GM19238 (cell line): ENCODE data around the gene WASF3.

Source experiments
- DNase-seq: peaks from one replicate; pipeline ENCODE4 v3.0.0; 2011; ENCODE audit warnings: low spot score; ENCODE audit not compliant: insufficient read length

WASF3 gene

DNA sequence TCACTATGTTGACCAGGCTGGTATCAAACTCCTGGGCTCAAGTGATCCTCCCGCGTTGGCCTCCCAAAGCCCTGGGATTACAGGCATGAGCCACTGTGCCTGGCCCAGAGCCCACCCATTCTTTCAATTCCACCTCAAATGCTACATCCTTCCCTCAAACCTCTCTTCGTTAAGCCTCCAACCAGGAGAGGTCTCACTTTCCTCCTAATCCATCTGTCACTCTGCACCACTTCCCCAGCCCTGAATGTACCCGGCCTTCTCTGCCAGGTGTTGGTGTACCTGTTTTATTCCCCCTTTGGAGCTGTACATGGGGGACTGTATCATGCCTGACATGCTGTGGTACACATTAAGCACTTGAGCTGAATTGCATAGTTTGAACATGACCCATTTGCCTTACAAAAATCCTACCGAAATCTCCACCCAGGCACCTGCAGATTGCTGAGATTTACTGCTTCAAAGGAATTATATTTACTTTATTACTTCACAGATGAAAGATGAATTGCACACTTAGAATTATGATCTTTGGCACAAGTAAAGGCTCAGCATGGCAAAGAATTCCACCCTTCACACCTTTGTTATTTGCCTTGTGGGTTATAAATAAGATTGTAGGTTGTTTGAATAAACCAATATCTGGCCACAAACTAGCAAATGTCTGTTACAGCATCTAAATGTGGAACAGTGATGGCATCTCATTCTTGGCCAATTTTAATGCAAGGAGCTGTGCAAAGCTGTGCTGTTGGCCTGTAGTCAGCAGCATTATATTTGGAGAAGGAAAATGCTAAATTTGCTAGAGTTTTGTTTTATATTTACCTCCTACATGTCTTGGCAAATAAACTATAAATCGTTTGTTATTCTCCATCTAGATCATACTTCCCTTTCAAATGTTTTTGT is 15.6 kb upstream of the WASF3 start:
- DNase-seq: no peak

DNA sequence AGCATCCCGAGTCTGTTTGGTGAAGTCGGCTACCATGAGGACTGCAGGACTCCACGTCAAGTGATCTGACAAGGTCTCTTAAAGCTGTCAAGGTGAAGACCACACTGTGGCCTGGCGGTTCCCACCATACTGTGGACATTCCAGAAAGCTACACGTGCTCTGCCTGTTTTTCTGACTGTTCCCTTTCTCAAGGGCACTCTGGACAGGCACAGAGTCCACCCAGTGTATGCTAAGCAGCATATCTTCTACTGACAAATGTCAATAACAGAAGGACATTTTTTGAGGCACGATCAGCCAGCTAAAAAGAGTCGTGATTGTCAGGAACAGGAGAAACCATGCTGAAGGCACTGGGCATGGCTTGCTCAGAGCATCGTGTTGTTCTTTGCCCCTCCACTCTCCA is 12.8 kb upstream of the WASF3 start:
- DNase-seq: no peak

DNA sequence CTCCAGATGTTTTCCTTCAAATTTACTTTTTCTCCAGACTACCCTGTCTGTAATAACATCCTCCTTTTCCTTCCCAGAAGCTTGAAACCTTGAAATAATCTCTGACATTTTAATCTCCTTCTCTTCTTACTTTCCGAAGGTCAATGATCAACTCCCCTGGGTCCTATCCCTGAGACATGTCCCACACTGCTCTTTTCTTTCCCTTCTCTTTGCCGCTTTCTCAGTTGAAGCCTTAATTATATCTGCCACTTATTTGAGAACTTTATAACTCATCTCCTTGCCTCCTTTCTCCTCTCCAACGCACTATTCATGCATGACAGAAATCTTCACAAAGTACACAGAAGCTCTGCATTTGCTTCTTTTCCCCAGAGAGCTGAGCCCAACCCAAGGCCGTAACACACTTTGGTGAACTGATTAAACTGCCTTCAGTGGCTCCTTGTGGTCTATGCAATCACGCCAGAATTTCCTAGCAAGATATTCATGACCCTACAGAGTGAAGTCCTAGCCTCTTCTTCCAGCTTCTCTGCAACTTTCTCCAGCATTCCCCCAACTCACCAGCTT is 9.2 kb upstream of the WASF3 start:
- no peak for DNase-seq

DNA sequence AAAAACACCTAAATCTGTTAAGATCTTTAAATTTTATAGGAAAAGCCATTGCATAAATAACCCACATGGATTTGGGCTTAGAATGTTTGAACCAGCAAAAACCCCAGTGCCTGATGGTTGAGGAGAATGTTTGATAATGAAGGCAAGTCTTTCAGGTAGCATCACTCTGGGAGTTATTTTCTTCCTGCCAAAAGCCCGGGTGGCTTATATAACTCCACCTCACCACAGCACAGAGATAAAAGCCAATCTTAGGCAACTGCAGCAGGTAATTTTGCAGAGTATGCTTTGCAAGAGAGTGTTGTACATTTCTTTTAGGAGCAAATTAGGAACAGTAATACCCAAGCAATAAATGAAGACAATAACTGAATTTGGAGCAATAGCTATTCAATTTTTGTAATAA is 7.8 kb upstream of the WASF3 start:
- DNase-seq: no peak

DNA sequence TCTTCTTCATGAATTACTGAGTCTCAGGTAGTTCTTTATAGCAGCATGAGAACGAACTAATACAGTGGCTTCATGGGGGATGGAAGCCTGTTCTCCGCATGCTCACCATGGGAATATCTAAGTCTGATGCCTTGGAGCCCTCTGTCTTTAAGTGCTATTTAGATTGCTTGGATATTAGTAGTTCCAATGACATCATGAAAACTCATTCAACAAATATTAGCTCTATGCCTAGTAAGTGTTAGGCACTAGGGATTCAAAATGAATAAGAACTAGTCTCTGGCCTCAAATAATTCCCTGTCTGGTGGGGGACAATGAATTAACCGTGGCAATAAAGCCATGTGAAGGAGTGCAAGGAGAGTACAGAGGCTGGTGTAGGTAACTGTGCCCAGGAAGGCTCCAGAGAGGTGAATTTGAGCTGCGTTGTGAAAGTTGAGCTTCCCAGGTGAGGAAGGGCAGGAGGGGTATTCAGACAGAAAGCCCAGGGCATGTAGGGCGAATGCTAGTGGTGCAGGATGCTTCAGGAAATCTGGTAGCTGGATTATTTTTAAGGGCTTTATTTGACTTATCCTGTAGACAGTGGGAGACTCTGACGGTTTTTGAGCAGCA is 6.1 kb upstream of the WASF3 start:
- DNase-seq: no peak

DNA sequence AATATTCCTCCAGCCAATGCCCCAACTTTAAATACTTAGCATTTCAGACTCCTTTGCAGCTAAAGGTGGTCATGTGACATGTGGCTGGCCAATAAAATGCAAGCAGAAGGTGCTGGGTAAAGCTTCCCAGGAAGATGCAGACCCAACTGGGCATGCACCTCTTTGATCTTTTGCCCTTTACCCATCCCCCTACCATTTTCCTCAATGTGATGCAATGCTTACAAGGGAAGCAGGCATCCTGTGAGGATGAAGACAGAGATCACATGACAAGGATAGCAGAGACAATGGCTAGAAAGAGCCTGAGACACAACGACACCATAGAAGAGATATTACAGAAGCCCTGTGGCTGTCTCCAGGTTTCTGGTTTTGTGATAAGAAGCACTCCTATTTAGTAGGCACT is 2.1 kb upstream of the WASF3 start:
- DNase-seq: no peak

DNA sequence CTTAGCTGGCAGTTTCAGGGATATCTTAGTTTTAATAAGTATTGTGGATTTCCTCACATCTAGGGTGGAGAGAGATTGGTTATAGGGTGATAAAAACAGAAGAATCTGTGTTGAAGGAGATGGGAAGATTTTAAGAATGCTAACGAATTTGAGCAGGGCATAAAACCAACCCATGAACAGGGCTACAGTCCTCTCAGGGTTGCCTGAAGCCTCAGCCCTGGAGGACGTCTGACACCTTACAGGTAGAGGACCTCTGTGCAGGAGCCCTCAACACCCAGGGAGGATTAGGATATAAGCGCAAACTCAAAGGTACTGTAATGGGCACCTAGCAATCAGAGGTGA is 461 bp upstream of the WASF3 start:
- no peak for DNase-seq

DNA sequence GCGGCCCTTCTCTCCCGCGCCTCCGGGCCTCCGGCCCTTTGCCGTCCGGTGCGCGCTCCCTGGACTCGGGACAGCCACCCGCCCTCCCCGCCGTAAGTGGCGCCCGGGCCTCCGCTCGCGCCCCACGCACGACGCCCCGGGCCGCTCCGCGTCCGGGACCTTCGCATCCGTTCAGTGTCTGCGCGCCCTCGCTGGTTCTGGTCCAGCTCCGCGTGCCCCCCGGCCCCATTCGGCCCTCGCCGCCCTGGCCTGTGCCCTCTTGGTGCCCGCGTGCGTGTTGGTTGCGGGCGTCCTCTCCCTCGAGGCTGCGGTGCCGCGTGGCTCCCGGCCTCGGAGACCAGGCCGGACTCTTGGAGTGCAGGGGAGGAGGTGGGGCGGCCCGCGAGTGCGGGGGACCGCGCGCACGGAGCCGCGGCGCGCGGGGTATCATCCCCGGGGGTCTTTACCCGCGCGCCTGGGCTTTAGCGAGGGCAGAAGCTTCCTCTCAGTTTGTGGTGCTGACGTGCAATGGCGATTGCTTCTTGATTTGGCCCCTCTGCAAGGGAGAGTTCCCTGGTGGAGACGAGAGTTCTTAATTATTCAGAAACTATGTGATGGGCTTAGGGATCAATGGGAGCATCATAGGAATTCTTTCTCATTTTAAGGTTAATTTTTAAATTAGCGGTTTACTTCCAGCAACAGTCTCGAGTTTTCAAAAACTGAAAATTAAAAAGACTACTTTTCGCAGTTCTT is 757 bp downstream of the WASF3 start:
- no peak for DNase-seq

DNA sequence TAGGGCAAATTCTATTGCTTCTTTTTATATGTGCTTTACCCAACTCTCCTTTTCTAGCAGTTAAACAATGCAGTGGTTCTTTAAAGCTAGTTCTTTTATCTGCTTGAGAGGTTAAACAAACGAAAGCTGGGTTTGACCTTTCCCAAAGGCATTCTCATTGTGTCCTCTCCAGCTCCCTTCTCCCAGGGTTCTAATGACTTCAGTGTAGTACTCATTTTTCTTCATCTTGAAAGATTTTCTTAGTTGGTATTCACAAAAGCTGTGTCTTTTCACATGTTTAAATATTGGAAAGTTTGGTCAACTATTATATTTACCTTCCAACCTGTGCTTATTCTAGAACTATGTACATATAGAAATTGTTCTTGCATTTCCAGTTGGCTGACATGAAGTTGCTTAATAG is 1.5 kb downstream of the WASF3 start:
- DNase-seq: no peak

DNA sequence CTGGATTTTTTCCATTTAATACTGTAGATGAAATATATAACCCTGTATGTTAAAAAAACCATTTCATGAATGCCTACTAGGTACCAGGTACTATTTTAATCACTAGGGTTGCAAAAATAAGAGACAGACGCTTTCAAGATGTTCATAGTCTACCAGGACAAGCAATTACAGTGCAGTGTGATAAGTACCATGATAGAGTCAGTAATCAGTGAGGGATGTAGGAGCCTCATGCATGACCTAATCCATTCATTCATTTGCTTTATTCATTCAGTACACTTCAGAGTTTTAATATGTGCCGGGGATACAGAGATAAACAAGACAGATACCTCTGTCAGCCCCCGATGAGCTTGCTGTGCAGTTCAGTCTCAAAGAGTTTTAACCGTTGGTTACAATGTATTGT is 3.0 kb downstream of the WASF3 start:
- no peak for DNase-seq

DNA sequence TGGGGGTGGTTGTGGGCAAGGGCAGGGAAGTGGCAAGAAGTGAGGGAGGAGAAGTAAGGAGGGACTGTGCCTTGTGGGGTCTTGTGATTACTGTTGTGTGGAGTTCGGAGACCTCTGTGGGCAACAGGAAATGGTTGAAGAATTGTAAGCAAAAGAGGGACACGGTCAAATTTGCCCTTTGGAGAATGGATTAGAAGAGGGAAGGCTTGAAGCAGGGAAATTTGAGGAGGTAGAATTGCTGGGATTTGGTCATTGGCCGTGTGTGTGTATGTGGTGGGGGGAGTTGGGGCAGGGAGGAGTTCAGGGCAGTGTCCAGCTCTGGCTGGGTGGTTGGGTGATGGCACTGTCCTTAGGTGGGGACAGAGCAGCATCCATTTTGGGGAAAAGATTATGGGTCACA is 3.6 kb downstream of the WASF3 start:
- DNase-seq: no peak

DNA sequence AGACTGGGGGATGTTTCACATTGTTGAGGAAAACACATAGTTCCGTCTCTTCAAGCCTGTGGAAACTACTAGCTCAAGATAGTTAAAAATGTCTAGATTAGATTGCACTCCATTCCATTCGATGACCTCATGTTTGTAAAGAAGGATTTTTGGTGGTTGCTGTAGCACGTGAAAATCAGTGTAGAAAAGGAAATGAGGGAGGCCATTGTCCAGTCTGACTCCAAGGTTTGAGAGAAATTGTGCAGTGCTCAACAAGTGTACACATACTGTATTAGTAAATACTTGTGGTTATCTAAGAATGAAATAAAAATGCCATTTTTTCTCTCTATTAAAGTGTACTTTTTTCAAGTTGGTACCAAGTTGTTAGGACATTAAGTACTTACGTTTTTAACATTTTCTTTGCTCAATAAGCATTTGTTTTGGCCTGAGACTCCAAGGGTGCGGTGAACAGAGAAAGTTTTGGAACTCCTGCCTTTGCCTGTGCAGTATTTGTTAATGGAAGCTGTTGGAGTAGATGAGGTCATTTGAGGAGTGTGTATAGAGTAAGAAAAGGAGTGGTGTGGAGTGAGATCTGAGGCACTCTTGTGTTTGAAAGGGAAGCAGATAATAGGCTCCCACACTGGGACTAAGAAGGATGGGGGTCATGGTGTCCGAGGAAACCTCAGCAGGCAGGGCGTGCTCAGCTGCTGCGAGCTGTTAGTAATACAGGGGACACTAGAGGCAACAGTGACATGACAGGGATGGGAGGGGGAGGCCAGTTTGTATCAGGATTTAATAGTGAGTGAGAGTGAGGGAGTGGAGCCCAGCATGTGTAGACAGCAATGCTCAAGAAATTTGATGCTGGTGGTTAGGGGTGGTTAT is 4.4 kb downstream of the WASF3 start:
- no peak for DNase-seq

DNA sequence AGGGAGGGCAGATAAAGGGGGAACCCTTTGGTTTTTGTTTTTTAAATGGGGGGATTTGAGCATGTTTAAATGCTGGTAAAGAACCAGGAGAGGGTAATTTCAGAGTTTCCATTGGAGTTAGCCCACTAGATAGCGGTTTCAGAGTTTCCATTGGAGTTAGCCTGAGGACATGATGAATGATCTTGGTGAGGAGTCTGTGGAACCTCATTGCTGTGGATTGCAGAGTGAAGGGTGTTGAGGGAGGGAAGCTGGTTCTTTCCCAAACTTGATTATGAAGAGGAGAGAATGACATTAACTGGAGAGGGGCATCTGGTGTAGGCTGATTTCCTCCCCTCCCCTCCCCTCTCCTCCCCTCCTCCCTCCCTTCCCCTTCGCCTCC is 5.0 kb downstream of the WASF3 start:
- DNase-seq: no peak

DNA sequence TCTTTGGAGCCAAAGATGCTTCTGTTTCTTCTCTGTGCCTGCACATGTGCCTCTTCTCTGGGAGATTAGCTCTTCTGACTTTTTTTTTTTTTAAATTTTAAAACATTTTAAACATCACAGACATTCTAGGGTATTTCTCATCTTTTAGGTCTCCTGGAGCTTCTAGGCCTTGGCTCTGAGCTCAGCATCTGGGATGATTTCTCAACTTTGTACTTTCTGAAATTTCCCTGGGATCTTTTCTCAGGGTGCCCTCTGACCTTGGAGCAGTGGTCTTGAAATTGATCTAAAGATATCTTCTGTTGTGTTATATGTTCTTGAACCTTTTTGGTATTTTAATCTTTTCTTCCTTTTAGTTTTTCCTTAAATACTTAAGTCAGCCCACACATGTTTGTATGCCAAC is 6.2 kb downstream of the WASF3 start:
- DNase-seq: no peak

DNA sequence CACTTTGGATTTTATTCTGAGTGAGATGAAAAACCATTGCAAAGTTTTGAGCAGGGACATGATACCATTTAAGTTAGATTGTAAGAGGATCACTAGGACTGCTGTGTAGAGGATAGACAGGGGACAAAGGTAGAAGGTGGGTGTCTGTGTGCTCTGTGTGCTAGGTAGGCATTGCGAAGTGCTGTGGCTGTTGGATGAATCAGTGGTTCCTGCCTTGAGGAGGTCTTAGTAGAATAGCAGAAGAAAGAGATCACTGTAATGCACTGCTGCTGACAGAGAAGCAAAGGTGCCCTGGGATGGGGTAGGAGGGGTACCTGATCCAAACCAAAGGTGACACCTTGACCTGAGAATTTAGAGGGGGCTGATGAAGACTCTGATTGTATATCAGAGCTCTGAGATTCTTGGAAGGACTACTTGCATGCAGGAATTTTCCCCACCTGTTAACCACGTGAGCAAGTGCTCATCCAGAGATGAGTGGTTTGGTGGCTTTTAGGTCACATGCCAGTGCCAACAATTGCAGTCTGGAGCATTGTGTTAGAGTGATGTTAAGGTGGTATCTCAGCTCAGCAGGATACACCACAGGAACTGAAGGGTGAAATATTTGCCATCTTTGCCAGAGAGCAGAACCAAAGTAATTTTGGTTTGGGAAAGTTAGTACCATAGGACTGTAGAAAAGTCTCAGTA is 10.8 kb downstream of the WASF3 start:
- DNase-seq: no peak

DNA sequence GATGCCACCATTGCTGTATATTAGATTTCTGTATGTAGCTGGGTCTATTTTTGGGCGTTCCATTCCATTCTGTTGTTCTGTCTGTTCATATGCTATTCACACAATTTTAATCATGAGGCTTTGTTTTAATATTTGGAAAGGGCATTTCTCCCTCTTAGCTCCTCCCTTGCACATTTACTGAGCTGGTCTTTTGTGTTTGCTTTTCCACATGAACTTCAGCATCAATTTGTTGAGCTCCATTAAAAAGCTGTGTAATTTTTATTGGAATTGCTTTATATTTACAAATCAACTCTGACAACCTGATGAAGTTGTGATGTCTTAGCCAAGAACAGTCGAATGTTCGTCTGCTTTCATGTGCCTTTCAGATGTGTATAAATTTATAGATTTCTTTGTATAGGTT is 14.0 kb downstream of the WASF3 start:
- no peak for DNase-seq

DNA sequence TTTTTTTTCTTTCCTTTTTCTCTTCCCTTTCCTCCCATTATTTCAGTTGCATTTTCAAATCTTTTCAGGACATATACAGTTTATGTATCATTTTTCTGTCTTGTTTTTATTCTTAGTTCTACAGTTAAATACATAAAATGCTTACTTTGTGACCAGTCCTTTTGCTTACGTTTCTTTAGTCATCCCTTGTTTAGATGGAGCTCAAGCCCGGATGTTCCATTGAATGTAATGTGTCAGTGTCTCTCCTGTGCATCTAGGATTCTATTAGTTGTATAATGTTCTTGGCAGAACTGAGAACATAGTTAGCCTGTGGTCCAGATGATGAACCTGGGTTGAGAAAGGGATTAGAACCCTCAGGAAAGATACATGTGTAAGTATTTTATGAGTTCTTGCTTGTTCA is 17.8 kb downstream of the WASF3 start:
- no peak for DNase-seq

DNA sequence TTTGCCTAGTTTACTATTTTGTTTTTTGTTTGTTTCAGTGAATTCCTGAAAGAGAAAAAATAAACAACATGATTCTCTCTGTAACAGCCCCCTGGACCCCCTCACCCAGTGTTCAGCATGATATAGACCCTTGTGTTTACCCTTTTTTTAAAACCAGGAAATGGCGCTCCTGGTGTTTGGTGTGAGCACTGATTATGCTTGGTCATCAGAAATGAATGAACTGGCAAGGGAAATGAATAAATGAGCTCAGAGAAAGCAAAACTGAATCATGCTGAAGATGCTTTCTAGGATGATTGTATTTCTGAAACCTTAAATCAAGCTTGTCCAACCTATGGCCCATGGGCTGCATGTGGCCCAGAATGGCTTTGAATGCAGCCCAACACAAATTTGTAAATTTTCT is 22.1 kb downstream of the WASF3 start:
- no peak for DNase-seq

DNA sequence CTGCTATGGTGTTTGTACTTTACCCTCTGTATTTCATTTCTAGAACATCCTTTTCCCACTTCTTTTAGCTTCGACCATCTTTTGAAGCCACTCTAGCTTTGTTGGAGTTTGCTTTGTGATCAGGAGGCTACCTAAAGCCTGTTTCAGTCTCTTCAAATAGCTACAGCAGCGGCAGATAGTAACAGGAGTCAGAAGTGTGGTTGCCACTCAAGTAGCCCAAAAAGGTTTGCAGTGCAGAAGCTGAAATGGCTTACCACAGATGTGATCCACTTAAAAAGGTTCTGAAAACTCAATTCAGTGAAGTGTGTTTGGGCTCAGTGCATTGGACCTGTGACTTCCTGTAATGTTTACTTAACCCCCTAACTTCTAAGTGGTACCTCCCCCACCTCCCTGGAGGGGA is 26.2 kb downstream of the WASF3 start:
- no peak for DNase-seq

DNA sequence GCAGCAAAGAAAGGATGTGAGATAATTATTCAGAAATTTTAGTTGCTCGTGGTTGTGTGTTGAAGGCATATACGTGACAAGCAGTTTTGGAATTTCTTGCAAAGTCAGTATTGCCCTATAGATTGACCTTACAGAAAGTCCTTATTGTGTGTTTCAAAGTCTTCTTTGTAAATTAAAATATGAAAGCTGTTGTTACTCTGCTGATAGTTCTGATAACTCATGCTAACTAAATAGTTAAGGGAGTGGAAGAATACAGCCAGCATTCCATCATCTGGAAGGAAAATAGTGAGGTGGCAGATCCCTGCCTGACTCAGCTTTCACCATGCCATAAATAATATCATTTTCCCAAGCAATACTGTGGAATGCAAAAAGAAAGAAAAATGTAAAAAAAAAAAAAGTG is 27.2 kb downstream of the WASF3 start:
- no peak for DNase-seq

DNA sequence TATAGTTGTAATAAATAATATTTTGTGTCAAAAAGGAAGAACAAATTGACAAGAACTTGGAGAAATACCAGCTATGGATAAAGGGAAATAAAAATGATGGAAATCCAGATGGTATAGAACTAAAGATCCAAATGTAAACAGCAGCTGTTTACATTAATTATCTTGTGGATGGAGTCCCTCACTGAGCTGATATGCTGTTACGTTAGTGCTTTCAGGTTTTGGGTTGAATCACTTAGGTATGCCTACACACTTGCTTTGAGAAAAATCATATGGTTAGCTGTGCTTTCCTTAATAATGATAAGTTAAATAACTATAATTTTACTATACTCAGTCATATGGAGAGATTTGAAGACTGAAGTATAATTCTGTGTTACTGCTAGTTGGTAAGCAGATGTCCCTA is 27.7 kb downstream of the WASF3 start:
- no peak for DNase-seq
